Activated CD8-positive, alpha-beta memory T cell treated with anti-CD3 and anti-CD28 coated beads for 1 hour (primary cell): ENCODE measurements around the gene IFNA6.
"Not testable (repeated sequence)": the region's sequence is repeated elsewhere in the genome, so short reads cannot be mapped to it uniquely, and the experiment has no call there.

ENCODE experiments used
- DNase-seq, 2 donors: peaks; one replicate each; pipeline ENCODE4 v3.0.0-alpha.2; 2020; ENCODE audit warnings: low read depth in 1 of 2; ENCODE audit errors: extremely low read depth in 1 of 2

The IFNA6 gene

DNA sequence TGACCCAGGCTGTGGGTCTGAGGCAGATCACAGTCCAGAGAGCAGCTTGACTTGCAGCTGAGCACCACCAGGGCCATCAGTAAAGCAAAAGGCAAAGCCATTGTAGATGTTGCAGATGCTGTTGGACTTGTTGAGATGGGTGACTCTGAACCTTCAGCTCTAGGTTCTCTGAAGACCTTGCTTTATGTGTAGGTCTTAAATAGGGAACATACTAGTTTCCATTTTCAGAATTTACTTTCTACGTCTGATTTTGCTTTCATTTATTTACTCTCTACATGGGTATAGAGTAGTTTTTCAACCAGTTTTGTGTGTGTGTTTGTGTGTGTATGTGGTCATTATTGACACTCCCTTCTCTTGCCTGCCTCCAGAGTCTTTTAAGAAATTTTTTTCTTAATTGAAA lies at the start of gene IFNA6:
TSS of gene IFNA6 (minus strand) at position 101 of the 400 bp plus-strand sequence. CDS start at position 101, 0 bp downstream.
- no peak for DNase-seq

- DNase-seq, result no peak
Observed at GRCh38 chr9:21399956-21400355, 49.3 kb upstream of the IFNA6 start.

- DNase-seq, result no peak
Observed at GRCh38 chr9:21398955-21399489, 48.3 kb upstream of the IFNA6 start.

- peak; percentile 8 to 48 for DNase-seq
Observed at GRCh38 chr9:21395778-21396717, 45.4 kb upstream of the IFNA6 start.

- DNase-seq, result no peak
Observed at GRCh38 chr9:21392270-21392669, 41.6 kb upstream of the IFNA6 start.

GRCh38 chr9:21385131-21385670 lies 34.5 kb upstream of the IFNA6 start, which contains the start of gene IFNA2:
TSS of gene IFNA2 (minus strand) at chr9:21385398. CDS start at chr9:21385329, 69 bp downstream.
- DNase-seq, result no peak

- DNase-seq, result no peak
Observed at GRCh38 chr9:21383627-21384026, 32.9 kb upstream of the IFNA6 start.

DNA sequence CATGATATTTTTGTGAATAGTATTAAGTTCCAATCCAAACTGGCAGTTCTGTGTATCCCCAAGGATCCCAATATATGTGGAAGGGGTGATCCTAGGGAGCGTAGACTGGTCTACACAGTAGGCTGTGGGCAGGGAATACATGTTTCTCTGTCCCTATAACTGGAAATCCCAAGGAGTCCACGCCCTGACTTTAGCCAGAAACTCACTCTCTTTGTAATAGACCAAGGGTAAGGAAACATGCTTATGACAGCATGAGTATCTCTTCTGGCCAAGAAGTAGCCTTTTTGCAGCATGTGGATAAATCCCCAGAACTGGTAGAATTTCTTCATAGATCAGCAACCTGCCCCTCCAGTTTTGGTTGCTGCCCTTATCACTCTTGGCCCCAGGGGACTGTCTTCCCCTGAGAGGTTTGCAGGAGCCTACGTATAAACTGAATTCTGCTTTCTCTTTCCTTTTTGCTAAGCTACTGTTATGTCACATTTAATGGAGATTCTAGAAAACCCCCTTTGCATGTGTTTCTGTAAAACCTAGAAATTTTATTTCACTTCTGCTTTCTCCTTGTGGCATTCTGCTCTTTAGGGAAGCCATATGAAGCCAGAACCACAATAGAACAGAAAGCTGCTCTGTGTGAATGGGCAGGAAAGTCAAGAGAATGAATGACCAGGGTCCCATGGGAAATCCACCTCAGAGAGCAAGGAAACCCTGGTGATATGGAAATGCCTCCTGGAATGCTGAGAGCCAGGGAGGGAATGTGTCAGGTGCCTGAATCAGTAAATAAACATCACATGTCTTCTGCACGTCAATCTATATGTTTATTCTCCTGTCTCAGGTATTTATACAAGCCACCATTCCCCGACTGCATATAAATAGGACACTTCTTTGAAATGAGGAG lies 31.0 kb upstream of the IFNA6 start:
- DNase-seq, result no peak

GRCh38 chr9:21371467-21371866 lies 20.8 kb upstream of the IFNA6 start:
- DNase-seq, result not testable (repeated sequence)

- no peak for DNase-seq
Observed at GRCh38 chr9:21367957-21368356, 17.3 kb upstream of the IFNA6 start, which contains the start of gene IFNA13. TSS of gene IFNA13 (minus strand) at chr9:21368057. CDS start at chr9:21368010, 47 bp downstream.

- not testable (repeated sequence) for DNase-seq
Observed at GRCh38 chr9:21367169-21367568, 16.5 kb upstream of the IFNA6 start.

DNA sequence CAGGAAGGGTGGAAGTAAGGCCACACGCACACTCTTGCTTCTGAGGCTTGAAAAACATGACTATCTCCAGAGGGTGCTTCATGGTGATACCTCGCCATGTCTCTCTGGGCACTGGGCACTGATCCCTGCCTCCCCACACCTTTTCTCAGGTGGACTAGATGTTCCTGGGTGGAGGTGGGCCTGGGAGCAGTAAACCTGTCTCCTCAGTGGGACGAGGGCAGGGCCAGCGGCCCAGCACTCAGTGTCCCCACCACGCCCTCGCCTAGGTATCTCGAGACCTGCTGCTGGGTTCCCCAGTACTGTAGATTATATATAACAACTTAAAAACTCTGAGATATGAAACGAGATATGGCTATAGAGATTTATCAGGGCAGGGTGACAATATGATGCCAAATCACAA lies 11.6 kb upstream of the IFNA6 start:
- no peak for DNase-seq

GRCh38 chr9:21357479-21358460 lies 7.1 kb upstream of the IFNA6 start:
- DNase-seq, result no peak

GRCh38 chr9:21348430-21348970 lies 2.2 kb downstream of the IFNA6 start:
- no peak for DNase-seq

- no peak for DNase-seq
Observed at GRCh38 chr9:21340735-21341134, 10.0 kb downstream of the IFNA6 start.

DNA sequence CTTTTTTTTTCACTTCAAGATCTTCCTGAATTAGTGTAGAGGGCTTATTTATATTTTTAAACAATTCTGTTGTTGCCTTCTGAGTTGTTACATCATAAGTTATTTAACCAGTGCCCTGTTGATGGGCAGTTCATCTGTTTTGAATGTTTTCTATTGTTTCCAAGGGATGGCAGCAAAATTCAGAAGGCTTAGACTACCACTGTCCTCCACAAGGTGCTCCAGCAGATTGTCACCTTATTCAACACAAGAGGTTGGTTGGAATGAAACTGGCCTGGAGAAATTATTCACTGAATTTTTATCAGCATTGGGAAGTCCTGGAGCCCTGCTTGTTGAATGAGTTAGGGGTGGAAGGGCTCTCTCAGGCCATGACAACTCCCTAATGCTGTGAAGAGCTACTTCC lies 14.2 kb downstream of the IFNA6 start:
- no peak for DNase-seq

- DNase-seq, result peak; percentile 70 to 76
Observed at GRCh38 chr9:21334701-21335632, 15.7 kb downstream of the IFNA6 start, which contains the start of gene KLHL9. TSS of gene KLHL9 (minus strand) at chr9:21335404. CDS start at chr9:21334859, 545 bp downstream.

- DNase-seq, result no peak
Observed at GRCh38 chr9:21333226-21333625, 17.5 kb downstream of the IFNA6 start.
